ENCODE data around the gene ATP4A.

Gene ATP4A

GRCh38 chr19:35509018-35509652 lies 54.3 kb downstream of the ATP4A start:
- no peak overlapping the region for H3K27ac ChIP-seq
- no peaks in the 10 kb centered on the region for H3K36me3 ChIP-seq
- peaks cover 10% of the 10 kb centered on the region for H3K27me3 ChIP-seq (ENCODE audit: insufficient read depth, low read depth, severe bottlenecking)
- H3K4me3 ChIP-seq (ENCODE audit: low read depth, low read length) = no peak overlapping the region
- peak; percentile 35 for DNase-seq
- TF ChIP-seq, protein P1, sequence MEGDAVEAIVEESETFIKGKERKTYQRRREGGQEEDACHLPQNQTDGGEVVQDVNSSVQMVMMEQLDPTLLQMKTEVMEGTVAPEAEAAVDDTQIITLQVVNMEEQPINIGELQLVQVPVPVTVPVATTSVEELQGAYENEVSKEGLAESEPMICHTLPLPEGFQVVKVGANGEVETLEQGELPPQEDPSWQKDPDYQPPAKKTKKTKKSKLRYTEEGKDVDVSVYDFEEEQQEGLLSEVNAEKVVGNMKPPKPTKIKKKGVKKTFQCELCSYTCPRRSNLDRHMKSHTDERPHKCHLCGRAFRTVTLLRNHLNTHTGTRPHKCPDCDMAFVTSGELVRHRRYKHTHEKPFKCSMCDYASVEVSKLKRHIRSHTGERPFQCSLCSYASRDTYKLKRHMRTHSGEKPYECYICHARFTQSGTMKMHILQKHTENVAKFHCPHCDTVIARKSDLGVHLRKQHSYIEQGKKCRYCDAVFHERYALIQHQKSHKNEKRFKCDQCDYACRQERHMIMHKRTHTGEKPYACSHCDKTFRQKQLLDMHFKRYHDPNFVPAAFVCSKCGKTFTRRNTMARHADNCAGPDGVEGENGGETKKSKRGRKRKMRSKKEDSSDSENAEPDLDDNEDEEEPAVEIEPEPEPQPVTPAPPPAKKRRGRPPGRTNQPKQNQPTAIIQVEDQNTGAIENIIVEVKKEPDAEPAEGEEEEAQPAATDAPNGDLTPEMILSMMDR (IDR thresholded peaks at IDR 0.05; ENCODE audit: low read depth, low read length) = 0 out of 2 replicates have a peak, but pooled peaks have one; percentile 1
- no peaks in the 10 kb centered on the region for H3K9me3 ChIP-seq (ENCODE audit: severe bottlenecking)

- H3K36me3 ChIP-seq = no peaks in the 10 kb centered on the region
- TF ChIP-seq, protein P1 (IDR thresholded peaks at IDR 0.05; ENCODE audit: low read depth, low read length) = no peak
- no peak overlapping the region for H3K4me3 ChIP-seq (ENCODE audit: low read depth, low read length)
- no peak overlapping the region for H3K27ac ChIP-seq
- H3K27me3 ChIP-seq (ENCODE audit: insufficient read depth, low read depth, severe bottlenecking) = peaks cover 10% of the 10 kb centered on the region
- no peak for DNase-seq
- H3K9me3 ChIP-seq (ENCODE audit: severe bottlenecking) = no peaks in the 10 kb centered on the region
Measured at GRCh38 chr19:35508129-35508528, 55.3 kb downstream of the ATP4A start.

DNA sequence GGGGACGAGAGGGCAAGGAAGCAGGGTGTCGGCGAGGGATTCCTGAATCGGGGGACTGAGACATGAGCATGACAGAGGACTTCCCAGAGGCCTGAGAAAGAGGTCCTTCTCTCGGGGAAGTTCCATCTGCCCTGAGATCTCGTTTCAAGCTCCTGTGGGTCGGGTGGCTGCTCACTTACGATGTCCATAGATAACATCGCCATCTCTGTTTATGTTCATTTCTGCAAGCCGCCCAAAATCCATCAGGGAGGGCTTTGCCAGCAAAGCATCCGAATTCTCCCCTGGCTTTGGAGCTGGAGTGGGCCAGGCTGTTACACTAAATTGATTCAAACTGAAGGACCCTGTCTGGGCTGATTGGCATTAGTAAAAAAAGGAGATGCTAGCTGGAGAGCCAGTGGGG lies 55.9 kb downstream of the ATP4A start:
- DNase-seq = no peak
- Histone ChIP-seq H3K9me3 (ENCODE audit: severe bottlenecking) (no peaks in the 10 kb centered on the region), H3K4me3 (ENCODE audit: low read depth, low read length) (no peak overlapping the region), H3K36me3 (no peaks in the 10 kb centered on the region), H3K27ac (no peak overlapping the region), H3K27me3 (ENCODE audit: insufficient read depth, low read depth, severe bottlenecking) (peaks cover 10% of the 10 kb centered on the region)
- TF ChIP-seq, protein P1 (IDR thresholded peaks at IDR 0.05; ENCODE audit: low read depth, low read length) = no peak

- peaks cover 10% of the 10 kb centered on the region for H3K27me3 ChIP-seq (ENCODE audit: insufficient read depth, low read depth, severe bottlenecking)
- no peaks in the 10 kb centered on the region for H3K36me3 ChIP-seq
- DNase-seq = no peak
- H3K27ac ChIP-seq = no peak overlapping the region
- TF ChIP-seq, protein P1 (IDR thresholded peaks at IDR 0.05; ENCODE audit: low read depth, low read length) = no peak
- H3K9me3 ChIP-seq (ENCODE audit: severe bottlenecking) = no peaks in the 10 kb centered on the region
- H3K4me3 ChIP-seq (ENCODE audit: low read depth, low read length) = no peak overlapping the region
Measured at GRCh38 chr19:35506011-35506410, 57.4 kb downstream of the ATP4A start.

GRCh38 chr19:35502751-35503150 lies 60.7 kb downstream of the ATP4A start:
- Histone ChIP-seq H3K27ac (no peak overlapping the region), H3K27me3 (ENCODE audit: insufficient read depth, low read depth, severe bottlenecking) (no peaks in the 10 kb centered on the region), H3K9me3 (ENCODE audit: severe bottlenecking) (no peaks in the 10 kb centered on the region), H3K4me3 (ENCODE audit: low read depth, low read length) (no peak overlapping the region), H3K36me3 (no peaks in the 10 kb centered on the region)
- TF ChIP-seq, protein P1 (IDR thresholded peaks at IDR 0.05; ENCODE audit: low read depth, low read length) = no peak
- DNase-seq = no peak

GRCh38 chr19:35501684-35502083 lies 61.8 kb downstream of the ATP4A start:
- H3K27ac ChIP-seq = no peak overlapping the region
- TF ChIP-seq, protein P1 (IDR thresholded peaks at IDR 0.05; ENCODE audit: low read depth, low read length) = no peak

More at GRCh38 chr19:35501684-35502083, 61.8 kb downstream of the ATP4A start:
- Histone ChIP-seq H3K9me3 (ENCODE audit: severe bottlenecking) (no peaks in the 10 kb centered on the region), H3K4me3 (ENCODE audit: low read depth, low read length) (no peak overlapping the region), H3K36me3 (no peaks in the 10 kb centered on the region), H3K27me3 (ENCODE audit: insufficient read depth, low read depth, severe bottlenecking) (no peaks in the 10 kb centered on the region)
- DNase-seq = no peak
